Esophagus muscularis mucosa (tissue), 4 donors: ENCODE measurements around the gene RNF175. TPM values are rescaled to one million over a fixed set of nuclear protein-coding genes. Genes with fewer than 3 reads are reported as not detected.

ENCODE experiments used
- DNase-seq: peaks from one replicate; pipeline ENCODE4 v3.0.0-alpha.2; 2017; ENCODE audit errors: extremely low spot score
- H3K27ac ChIP-seq, 4 donors: fragments of 200-600 bp; sonication (generic); replicated peaks in 1 of 4; 1 replicate in 3 of 4; 2 replicates in 1 of 4; pipeline ENCODE4 v1.5.1; 2016 to 2019; ENCODE audit warnings: mild to moderate bottlenecking in 1 of 4
- H3K27me3 ChIP-seq, 4 donors: fragments of 200-600 bp; sonication (generic); one replicate each; pipeline versions ENCODE4 v1.5.1 to v1.6.0; 2016 to 2019
- H3K36me3 ChIP-seq, 4 donors: fragments of 200-600 bp; sonication (generic); one replicate each; pipeline ENCODE4 v1.5.1; 2016 to 2019
- H3K4me1 ChIP-seq, 4 donors: fragments of 200-600 bp; sonication (generic); one replicate each; pipeline ENCODE4 v1.5.1; 2016 to 2019
- H3K4me3 ChIP-seq, 4 donors: fragments of 200-600 bp; sonication (generic); 1 replicate in 2 of 4; 2 replicates in 2 of 4; pipeline ENCODE4 v1.5.1; 2016 to 2019; ENCODE audit warnings: mild to moderate bottlenecking in 4 of 4, moderate library complexity in 1 of 4
- H3K9me3 ChIP-seq, 4 donors: fragments of 200-600 bp; sonication (generic); 1 replicate in 3 of 4; 2 replicates in 1 of 4; pipeline ENCODE4 v1.5.1; 2016 to 2019
- CTCF ChIP-seq, 3 experiments: fragments of 200-600 bp in 2 of 3; fragments of 450-650 bp in 1 of 3; sonication (generic) in 2 of 3; IDR thresholded peaks; one replicate each; pipeline ENCODE4 v1.5.1; 2017 to 2019; ENCODE audit warnings: antibody characterized with exemption in 3 of 3, mild to moderate bottlenecking in 2 of 3, moderate library complexity in 1 of 3
- EP300 ChIP-seq: sonication (generic); formaldehyde crosslinking; IDR thresholded peaks from one replicate; pipeline ENCODE4 v1.6.1; 2017; ENCODE audit warnings: antibody characterized with exemption
- POLR2A ChIP-seq: fragments of 450-650 bp; IDR thresholded peaks from one replicate; pipeline ENCODE4 v1.6.1; 2017; ENCODE audit warnings: antibody characterized with exemption, moderate library complexity, mild to moderate bottlenecking, low read depth
- POLR2AphosphoS5 ChIP-seq, 2 donors: sonication (generic); formaldehyde crosslinking; IDR thresholded peaks; one replicate each; pipeline ENCODE4 v1.6.1; 2017; ENCODE audit warnings: antibody characterized with exemption in 2 of 2
- WGBS: methylation state at CpG from one replicate; pipeline ENCODE4 v1.1.5; 2018; 5-methylcytosine and 5-hydroxymethylcytosine counted together
- intact Hi-C: fragments of 100-400 bp; cut with DNase I; formaldehyde crosslinking; loops from one replicate; pipeline ENCODE4 v1.15.1; 2023
- total RNA-seq, 4 donors: library from RNA; depleted of rRNA; stranded (reverse); fragments of >200 nt; gene quantifications; one replicate each; pipeline versions ENCODE4 v1.1.0 to v1.2.1, GENCODE V29; 2016

RNF175 gene
- total RNA-seq, 4 donors from 2014 or later, result 0.19 to 1.4 (median 0.50) TPM; not detected in 1

- TF ChIP-seq EP300 (no peak), CTCF (IDR thresholded peaks at IDR 0.05) (no peak), POLR2A (no peak), POLR2AphosphoS5 (IDR thresholded peaks at IDR 0.05) (no peak)
- H3K4me3 ChIP-seq, result no peak overlapping the region
- no peaks in the 10 kb centered on the region for H3K4me1 ChIP-seq
- H3K27ac ChIP-seq, result no peak overlapping the region
- no peaks in the 10 kb centered on the region for H3K27me3 ChIP-seq
- H3K9me3 ChIP-seq, result no peaks in the 10 kb centered on the region
- WGBS, result 90% methylated on average over 1 of the region's 1 CpG
- DNase-seq, result no peak
- intact Hi-C loops, result no loop called here
- H3K36me3 ChIP-seq, result no peaks in the 10 kb centered on the region
Observed at GRCh38 chr4:153778383-153778782, 18.6 kb upstream of the RNF175 start.

- Histone ChIP-seq H3K9me3 (no peaks in the 10 kb centered on the region), H3K27me3 (no peaks in the 10 kb centered on the region), H3K4me3 (no peak overlapping the region), H3K36me3 (no peaks in the 10 kb centered on the region), H3K4me1 (no peaks in the 10 kb centered on the region), H3K27ac (no peak overlapping the region)
- DNase-seq, result no peak
- no peak for TF ChIP-seq POLR2AphosphoS5 (IDR thresholded peaks at IDR 0.05)
- no peak for TF ChIP-seq POLR2A
- intact Hi-C loops, result no loop called here
Observed at GRCh38 chr4:153777421-153777820, 17.6 kb upstream of the RNF175 start.

GRCh38 chr4:153776601-153777000 is 16.8 kb upstream of the RNF175 start:
- TF ChIP-seq CTCF (IDR thresholded peaks at IDR 0.05) (no peak), POLR2A (no peak), EP300 (no peak), POLR2AphosphoS5 (IDR thresholded peaks at IDR 0.05) (no peak)
- Histone ChIP-seq H3K4me1 (no peaks in the 10 kb centered on the region), H3K4me3 (no peak overlapping the region), H3K36me3 (no peaks in the 10 kb centered on the region), H3K27ac (no peak overlapping the region), H3K9me3 (no peaks in the 10 kb centered on the region), H3K27me3 (no peaks in the 10 kb centered on the region)
- intact Hi-C loops, result no loop called here
- DNase-seq, result peak; percentile 91
- WGBS, result 87% methylated on average over 3 of the region's 3 CpGs

- 80% methylated on average over 2 of the region's 2 CpGs for WGBS
- TF ChIP-seq EP300, result no peak
- no peak for TF ChIP-seq POLR2AphosphoS5 (IDR thresholded peaks at IDR 0.05)
- TF ChIP-seq POLR2A, result no peak
- TF ChIP-seq CTCF (IDR thresholded peaks at IDR 0.05), result no peak
- Histone ChIP-seq H3K36me3 (no peaks in the 10 kb centered on the region), H3K27me3 (no peaks in the 10 kb centered on the region), H3K27ac (no peak overlapping the region), H3K9me3 (no peaks in the 10 kb centered on the region), H3K4me1 (no peaks in the 10 kb centered on the region), H3K4me3 (no peak overlapping the region)
- intact Hi-C loops, result no loop called here
- DNase-seq, result no peak
Observed at GRCh38 chr4:153773236-153773690, 13.4 kb upstream of the RNF175 start.

GRCh38 chr4:153771046-153771445 is 11.2 kb upstream of the RNF175 start:
- intact Hi-C loops, result no loop called here
- H3K27ac ChIP-seq, result no peak overlapping the region

More at GRCh38 chr4:153771046-153771445, 11.2 kb upstream of the RNF175 start:
- Histone ChIP-seq H3K9me3 (no peaks in the 10 kb centered on the region), H3K4me1 (no peaks in the 10 kb centered on the region), H3K4me3 (no peak overlapping the region), H3K27me3 (no peaks in the 10 kb centered on the region), H3K36me3 (no peaks in the 10 kb centered on the region)
- no peak for DNase-seq
- TF ChIP-seq CTCF (IDR thresholded peaks at IDR 0.05), result no peak
- no peak for TF ChIP-seq EP300
- no peak for TF ChIP-seq POLR2A
- TF ChIP-seq POLR2AphosphoS5 (IDR thresholded peaks at IDR 0.05), result no peak
